Sigmoid colon (tissue), 7 donors: ENCODE data around the gene PDE4A. TPM values are rescaled to one million over a fixed set of nuclear protein-coding genes. Genes with fewer than 3 reads are reported as not detected.

Source experiments
- DNase-seq: peaks from one replicate; pipeline ENCODE4 v3.0.0-alpha.2; 2019
- H3K27ac ChIP-seq, 4 donors: fragments of 200-600 bp; sonication (generic); one replicate each; pipeline ENCODE4 v1.5.1; 2016 to 2019; ENCODE audit warnings: mild to moderate bottlenecking in 1 of 4
- H3K27me3 ChIP-seq, 3 donors: fragments of 200-600 bp; sonication (generic); one replicate each; pipeline ENCODE4 v1.5.1; 2019; ENCODE audit warnings: mild to moderate bottlenecking in 1 of 3
- H3K36me3 ChIP-seq, 4 donors: fragments of 200-600 bp; sonication (generic); one replicate each; pipeline ENCODE4 v1.5.1; 2016 to 2019
- H3K4me1 ChIP-seq, 4 donors: fragments of 200-600 bp; sonication (generic); one replicate each; pipeline ENCODE4 v1.5.1; 2017 to 2019
- H3K4me3 ChIP-seq, 4 donors: fragments of 200-600 bp; sonication (generic); one replicate each; pipeline ENCODE4 v1.5.1; 2017 to 2019; ENCODE audit warnings: mild to moderate bottlenecking in 2 of 4, moderate library complexity in 1 of 4
- H3K9me3 ChIP-seq, 4 donors: fragments of 200-600 bp in 3 of 4; sonication (generic) in 3 of 4; one replicate each; pipeline versions ENCODE4 v1.5.1 to v1.6.1; 2013 to 2019
- CTCF ChIP-seq, 4 experiments: fragments of 450-650 bp in 3 of 4; fragments of 200-600 bp in 1 of 4; IDR thresholded peaks; one replicate each; pipeline ENCODE4 v1.5.1; 2016 to 2019; ENCODE audit warnings: antibody characterized with exemption in 4 of 4, mild to moderate bottlenecking in 3 of 4, moderate library complexity in 2 of 4
- EP300 ChIP-seq, 4 donors: sonication (generic); formaldehyde crosslinking; IDR thresholded peaks; one replicate each; pipeline ENCODE4 v1.6.1; 2017; ENCODE audit warnings: antibody characterized with exemption in 4 of 4
- POLR2A ChIP-seq, 2 donors: fragments of 450-650 bp; IDR thresholded peaks; one replicate each; pipeline ENCODE4 v1.6.1; 2016; ENCODE audit warnings: antibody characterized with exemption in 2 of 2, mild to moderate bottlenecking in 2 of 2, moderate library complexity in 2 of 2
- POLR2AphosphoS5 ChIP-seq, 4 donors: sonication (generic); formaldehyde crosslinking; IDR thresholded peaks; one replicate each; pipeline ENCODE4 v1.6.1; 2017; ENCODE audit warnings: antibody characterized with exemption in 4 of 4
- WGBS, 2 donors: extraction: QIAGEN DNeasy Blood & Tissue Kit; methylation state at CpG; one replicate each; pipeline ENCODE4 v1.1.7; 2013; 5-methylcytosine and 5-hydroxymethylcytosine counted together
- intact Hi-C: fragments of 100-400 bp; cut with DNase I; formaldehyde crosslinking; loops from one replicate; pipeline ENCODE4 v1.15.1; 2023
- polyA plus RNA-seq, 3 donors: library from polyadenylated mRNA; stranded (reverse); fragments of 200-250 nt; gene quantifications; one replicate each; pipeline ENCODE4 v1.2.3, GENCODE V29; 2013
- total RNA-seq, 4 donors: library from RNA; depleted of rRNA; stranded (reverse); fragments of >200 nt; gene quantifications; one replicate each; pipeline ENCODE4 v1.1.0, GENCODE V29; 2016
- donor health status: healthy with polysubstance abuse.
- donor health status: Bipolar disorder and iron deficiency.
- donor health status: healthy.

The PDE4A gene
- total and polyA plus RNA-seq, 7 donors, result 4.2 to 14.7 (median 7.6) TPM

GRCh38 chr19:10433131-10433536 lies 12.8 kb downstream of the PDE4A start:
- intact Hi-C loops, result loop anchor here (5.0 kb wide), 1 partner anchor 44 kb away; no protein-coding TSS in a partner anchor
- H3K27me3 ChIP-seq, result no peaks in the 10 kb centered on the region
- H3K36me3 ChIP-seq, result no peaks in the 10 kb centered on the region
- no peak for DNase-seq
- no peak for TF ChIP-seq POLR2A (IDR thresholded peaks at IDR 0.05)
- TF ChIP-seq POLR2AphosphoS5 (IDR thresholded peaks at IDR 0.05), result no peak
- no peak for TF ChIP-seq CTCF (IDR thresholded peaks at IDR 0.05)
- peaks cover 0 to 29% (median 26%) of the 10 kb centered on the region in 4 donors for H3K4me1 ChIP-seq
- no peaks in the 10 kb centered on the region for H3K9me3 ChIP-seq
- H3K4me3 ChIP-seq, result no peak overlapping the region
- H3K27ac ChIP-seq, result peak overlapping the region in 1 of 4 donors; percentile 69
- WGBS, 2 donors, result 82 to 86% methylated on average over 10 of the region's 10 CpGs

- H3K27ac ChIP-seq, result no peak overlapping the region
- no peak for TF ChIP-seq EP300 (IDR thresholded peaks at IDR 0.05)
- TF ChIP-seq POLR2A (IDR thresholded peaks at IDR 0.05), result no peak
- no peak for TF ChIP-seq CTCF (IDR thresholded peaks at IDR 0.05)
- TF ChIP-seq POLR2AphosphoS5 (IDR thresholded peaks at IDR 0.05), result no peak
- 87 to 89% methylated on average over 5 of the region's 5 CpGs for WGBS, 2 donors
- H3K36me3 ChIP-seq, result no peaks in the 10 kb centered on the region
- H3K4me1 ChIP-seq, result no peaks in the 10 kb centered on the region
- no peak overlapping the region for H3K4me3 ChIP-seq
- H3K27me3 ChIP-seq, result no peaks in the 10 kb centered on the region
- intact Hi-C loops, result no loop called here
- H3K9me3 ChIP-seq, result no peaks in the 10 kb centered on the region
- DNase-seq, result no peak
These were observed 19.2 kb downstream of the PDE4A start for GRCh38 chr19:10439588-10439987.

- Histone ChIP-seq H3K27ac (no peak overlapping the region), H3K4me1 (no peaks in the 10 kb centered on the region), H3K27me3 (no peaks in the 10 kb centered on the region), H3K36me3 (peaks cover 0 to 16% (median 2%) of the 10 kb centered on the region in 4 donors), H3K4me3 (no peak overlapping the region), H3K9me3 (no peaks in the 10 kb centered on the region)
- DNase-seq, result no peak
- no peak for TF ChIP-seq EP300 (IDR thresholded peaks at IDR 0.05)
- TF ChIP-seq POLR2A (IDR thresholded peaks at IDR 0.05), result no peak
- no peak for TF ChIP-seq CTCF (IDR thresholded peaks at IDR 0.05)
- intact Hi-C loops, result no loop called here
- 93 to 94% methylated on average over 3 of the region's 3 CpGs for WGBS, 2 donors
These were observed 22.4 kb downstream of the PDE4A start for GRCh38 chr19:10442698-10443097.

- no peak for DNase-seq
- Histone ChIP-seq H3K27ac (no peak overlapping the region), H3K4me3 (no peak overlapping the region), H3K27me3 (no peaks in the 10 kb centered on the region), H3K36me3 (peaks cover 0 to 47% (median 11%) of the 10 kb centered on the region in 4 donors), H3K9me3 (no peaks in the 10 kb centered on the region), H3K4me1 (no peaks in the 10 kb centered on the region)
- WGBS, 2 donors, result 94 to 95% methylated on average over 7 of the region's 7 CpGs
- no peak for TF ChIP-seq EP300 (IDR thresholded peaks at IDR 0.05)
- no peak for TF ChIP-seq CTCF (IDR thresholded peaks at IDR 0.05)
- TF ChIP-seq POLR2AphosphoS5 (IDR thresholded peaks at IDR 0.05), result no peak
- TF ChIP-seq POLR2A (IDR thresholded peaks at IDR 0.05), result no peak
- intact Hi-C loops, result no loop called here
These were observed 28.7 kb downstream of the PDE4A start for GRCh38 chr19:10449037-10449436.

- H3K27me3 ChIP-seq, result no peaks in the 10 kb centered on the region
- DNase-seq, result no peak
- no peaks in the 10 kb centered on the region for H3K4me1 ChIP-seq
- no peak for TF ChIP-seq POLR2AphosphoS5 (IDR thresholded peaks at IDR 0.05)
- TF ChIP-seq CTCF (IDR thresholded peaks at IDR 0.05), result no peak
- TF ChIP-seq EP300 (IDR thresholded peaks at IDR 0.05), result no peak
- intact Hi-C loops, result no loop called here
- 83 to 91% methylated on average over 14 of the region's 14 CpGs for WGBS, 2 donors
- H3K27ac ChIP-seq, result no peak overlapping the region
- H3K36me3 ChIP-seq, result peaks cover 0 to 51% (median 11%) of the 10 kb centered on the region in 4 donors
- H3K4me3 ChIP-seq, result no peak overlapping the region
- H3K9me3 ChIP-seq, result no peaks in the 10 kb centered on the region
These were observed 30.0 kb downstream of the PDE4A start for GRCh38 chr19:10450191-10450852.
